ENCODE results near the gene SERPINB5. TPM values are rescaled to one million over a fixed set of nuclear protein-coding genes. Genes with fewer than 3 reads are reported as not detected.
A peak's percentile ranks its signal among the peaks of the same experiment; 100 is the strongest.

The SERPINB5 gene
- total RNA-seq, 1 donor from 2014 or later, result 49.4 TPM

- DNase-seq (ENCODE audit: low spot score), result no peak
Measured at GRCh38 chr18:63468575-63468974, 8.2 kb upstream of the SERPINB5 start.

DNA sequence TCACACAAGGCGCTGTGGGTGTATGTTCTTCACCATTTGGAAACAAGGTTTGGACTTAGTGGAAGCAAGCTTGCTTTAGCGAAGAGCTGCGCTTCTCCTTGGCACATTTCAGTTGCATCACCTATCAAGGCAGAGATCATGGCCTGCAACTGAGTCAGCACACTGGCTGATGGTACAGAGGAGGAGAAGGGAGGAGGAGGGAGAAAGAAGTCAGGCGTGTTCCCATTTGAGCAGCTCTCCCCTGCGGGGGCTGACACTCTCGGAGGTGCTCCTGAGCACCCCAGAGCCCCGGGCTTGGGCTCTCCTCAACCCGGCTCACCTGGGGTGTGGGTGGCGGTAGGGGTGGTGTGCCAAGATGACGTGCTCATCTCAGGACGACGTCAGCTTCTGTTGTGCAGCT, 6.0 kb upstream of the SERPINB5 start:
- DNase-seq (ENCODE audit: low spot score), result no peak

DNA sequence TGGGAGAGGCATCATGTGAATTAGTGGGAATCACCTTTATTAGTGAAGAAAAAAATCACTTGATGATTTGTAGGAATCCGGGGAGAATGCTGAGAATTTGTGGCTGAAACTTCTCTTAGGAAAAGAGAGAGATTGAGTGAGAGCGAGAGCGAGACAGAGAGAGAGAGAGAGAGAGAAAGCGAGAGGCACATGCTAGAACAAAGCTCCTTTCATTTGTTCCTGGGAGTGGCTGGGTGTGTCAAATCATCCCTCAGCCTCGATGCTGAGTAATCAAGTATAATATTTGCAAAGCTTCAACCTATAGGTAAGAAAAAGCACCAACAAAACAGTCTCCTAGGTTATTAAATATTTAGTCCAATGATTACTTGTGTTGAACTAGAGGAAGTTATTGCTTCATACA, 4.4 kb upstream of the SERPINB5 start:
- no peak for DNase-seq (ENCODE audit: low spot score)

DNA sequence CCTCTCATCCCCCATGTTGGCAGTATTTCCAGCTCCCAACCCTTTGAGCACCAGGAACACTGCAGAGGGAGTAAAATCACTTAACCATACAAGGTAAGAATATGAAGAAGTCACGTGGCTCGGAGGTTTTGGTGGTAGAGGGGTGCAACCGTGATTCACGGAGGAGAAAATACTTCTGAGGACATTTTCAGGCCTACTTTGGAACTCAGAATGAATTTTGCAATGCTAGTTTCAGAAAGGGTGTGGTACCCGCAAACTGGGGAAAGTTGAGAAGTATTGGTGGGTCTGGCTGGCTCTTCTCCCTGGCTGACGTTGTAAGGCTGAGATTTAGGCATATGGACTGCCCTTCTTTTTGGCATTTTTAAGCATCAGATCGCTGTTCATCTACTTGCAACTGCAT, 442 bp downstream of the SERPINB5 start:
- DNase-seq (ENCODE audit: low spot score), result no peak

DNA sequence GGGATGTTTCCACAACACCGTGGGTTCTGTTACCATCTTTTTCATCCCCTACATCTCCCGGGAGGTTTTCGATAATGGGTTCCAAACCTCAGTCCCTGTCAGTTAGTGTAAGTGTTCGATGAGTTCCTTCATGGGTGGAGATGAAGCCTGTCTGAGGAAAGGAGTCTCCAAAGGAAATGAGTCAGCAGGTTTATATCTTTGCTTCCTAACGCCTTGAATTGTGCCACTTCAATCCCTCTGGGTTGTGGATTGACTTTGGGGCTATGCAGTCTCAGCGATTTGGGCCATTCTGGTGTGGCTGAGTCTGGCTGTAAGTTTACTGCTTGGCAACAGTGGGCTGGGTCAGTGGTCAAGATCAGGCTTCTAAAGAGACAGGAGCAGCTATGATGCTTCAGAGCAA, 1.2 kb downstream of the SERPINB5 start:
- no peak for DNase-seq (ENCODE audit: low spot score)

GRCh38 chr18:63479826-63480225, 3.1 kb downstream of the SERPINB5 start:
- no peak for DNase-seq (ENCODE audit: low spot score)

DNA sequence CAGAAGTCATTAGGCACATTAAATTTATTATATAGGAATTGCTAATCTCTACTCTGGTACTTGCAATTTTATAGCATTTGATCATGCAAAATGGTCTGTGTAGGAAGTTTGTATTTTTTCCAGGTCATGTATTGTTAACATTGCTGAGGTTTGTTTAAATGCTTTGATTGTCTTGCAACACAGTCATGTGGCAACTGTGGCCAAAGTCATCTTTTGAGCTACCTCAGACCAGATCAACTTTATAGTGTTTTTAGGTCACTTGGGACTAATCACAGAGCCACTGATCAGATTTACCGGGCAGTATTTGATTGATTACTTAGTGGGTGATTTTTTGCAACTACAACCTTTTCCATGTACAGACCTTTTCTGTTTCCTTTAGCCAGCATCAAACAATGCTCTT, 3.7 kb downstream of the SERPINB5 start:
- DNase-seq (ENCODE audit: low spot score), result no peak

GRCh38 chr18:63480915-63481314, 4.2 kb downstream of the SERPINB5 start:
- no peak for DNase-seq (ENCODE audit: low spot score)

GRCh38 chr18:63487676-63488075, 10.9 kb downstream of the SERPINB5 start:
- DNase-seq (ENCODE audit: low spot score), result no peak

- no peak for DNase-seq (ENCODE audit: low spot score)
Measured at GRCh38 chr18:63488160-63488559, 11.4 kb downstream of the SERPINB5 start.

DNA sequence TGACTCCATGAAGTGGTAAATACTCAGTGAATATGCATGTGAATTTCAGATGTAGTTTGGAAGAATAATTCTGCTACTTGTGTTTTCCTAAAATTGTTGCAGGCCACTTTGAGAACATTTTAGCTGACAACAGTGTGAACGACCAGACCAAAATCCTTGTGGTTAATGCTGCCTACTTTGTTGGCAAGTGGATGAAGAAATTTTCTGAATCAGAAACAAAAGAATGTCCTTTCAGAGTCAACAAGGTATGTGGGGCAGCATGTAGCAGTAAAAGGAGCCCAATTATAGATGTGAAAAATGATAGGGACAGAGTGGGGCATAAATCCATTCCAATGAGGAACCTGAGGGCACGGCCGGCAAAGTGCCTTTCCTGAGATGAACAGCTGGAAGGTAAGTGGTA, 16.1 kb downstream of the SERPINB5 start:
- DNase-seq (ENCODE audit: low spot score), result no peak

DNA sequence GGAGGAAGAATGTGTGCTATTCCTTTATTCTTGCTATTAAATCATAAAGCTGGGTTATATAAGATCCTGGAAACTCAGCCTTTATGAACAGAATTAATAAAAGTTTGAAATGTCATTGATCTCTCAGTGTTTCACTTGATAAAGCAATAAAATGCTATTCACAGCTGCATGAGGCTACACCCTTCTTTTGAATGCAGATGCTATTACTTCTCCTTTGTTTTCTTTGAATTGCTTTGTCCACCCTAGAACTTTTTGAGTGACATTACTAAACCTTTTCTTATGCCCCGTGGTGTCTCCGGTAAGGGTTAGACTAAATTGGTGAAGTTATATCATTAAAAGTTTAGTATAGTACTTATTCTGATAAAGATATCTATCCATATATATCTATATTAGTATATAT, 18.9 kb downstream of the SERPINB5 start:
- DNase-seq (ENCODE audit: low spot score), result no peak

DNA sequence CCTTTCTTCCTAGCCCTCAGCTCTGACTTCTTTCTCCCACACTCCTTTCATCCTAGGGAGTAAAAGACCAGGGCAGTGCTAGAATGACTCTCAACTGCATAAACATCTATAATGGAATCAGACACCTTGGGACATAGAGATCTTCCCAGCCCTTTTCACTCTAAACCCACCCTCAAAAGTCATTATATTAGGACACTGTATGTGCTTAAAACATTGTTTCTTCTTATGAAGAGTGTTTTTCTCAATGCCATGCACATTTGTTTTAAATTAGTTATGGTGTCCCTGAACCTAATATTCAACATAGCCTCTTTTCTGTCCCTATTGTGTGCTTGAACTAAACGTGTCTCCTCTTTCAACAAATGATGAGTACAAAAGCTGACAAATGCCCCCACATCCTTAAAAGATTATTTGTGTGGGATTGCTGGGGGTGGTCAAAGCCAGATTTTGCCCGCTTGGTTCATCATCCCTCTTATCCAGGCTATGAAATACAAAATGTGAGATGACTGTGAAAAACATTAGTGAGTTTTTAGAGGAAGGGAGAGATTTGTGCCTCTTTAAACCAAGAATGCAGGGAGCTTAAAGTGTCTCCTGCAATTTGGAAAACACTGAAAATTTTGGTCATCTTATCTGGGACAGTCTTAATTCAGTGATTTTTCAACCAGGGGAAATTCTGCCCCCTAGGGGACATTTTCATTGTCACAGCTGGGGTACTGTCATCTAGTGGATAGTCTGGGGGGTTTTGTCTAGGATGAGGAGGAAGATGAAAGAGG, 29.0 kb downstream of the SERPINB5 start:
- no peak for DNase-seq (ENCODE audit: low spot score)

DNA sequence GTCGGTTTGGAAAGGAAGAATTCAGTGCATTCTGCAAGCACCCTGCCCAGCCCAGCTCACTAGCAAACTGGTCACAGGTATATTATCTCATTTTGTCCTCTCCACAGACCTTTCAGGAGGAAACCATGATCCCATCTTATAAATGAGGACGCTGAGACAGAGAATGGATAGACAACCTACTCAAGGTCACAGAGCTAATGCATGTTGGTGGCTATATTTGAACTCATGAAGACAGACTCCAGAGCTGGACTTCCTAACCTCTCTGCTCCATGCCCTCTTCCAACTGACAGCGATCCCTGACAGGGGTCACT, 29.5 kb downstream of the SERPINB5 start:
- no peak for DNase-seq (ENCODE audit: low spot score)

- DNase-seq (ENCODE audit: low spot score), result no peak
Measured at GRCh38 chr18:63508596-63508995, 31.8 kb downstream of the SERPINB5 start.

- peak; percentile 32 for DNase-seq (ENCODE audit: low spot score)
Measured at GRCh38 chr18:63511285-63511684, 34.5 kb downstream of the SERPINB5 start.

DNA sequence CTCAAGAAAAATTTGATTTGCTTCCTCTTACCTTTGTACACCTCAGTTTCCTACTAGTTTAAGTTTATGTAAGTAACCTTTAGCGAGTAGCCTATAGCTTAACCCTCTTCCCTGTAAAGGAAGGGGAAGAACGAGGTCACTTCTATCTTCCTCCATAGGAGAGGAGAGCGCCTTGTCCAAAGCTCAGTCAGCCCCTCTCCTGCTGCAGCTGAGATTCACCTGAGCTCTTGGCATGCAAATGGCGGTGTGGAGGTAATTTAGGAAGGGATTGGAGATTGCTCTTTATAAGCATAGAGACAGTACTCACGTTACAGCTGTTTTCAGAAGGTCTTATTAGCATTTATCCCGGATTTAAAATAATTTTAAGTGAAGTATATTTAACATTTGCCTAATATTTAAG, 37.6 kb downstream of the SERPINB5 start:
- no peak for DNase-seq (ENCODE audit: low spot score)

DNA sequence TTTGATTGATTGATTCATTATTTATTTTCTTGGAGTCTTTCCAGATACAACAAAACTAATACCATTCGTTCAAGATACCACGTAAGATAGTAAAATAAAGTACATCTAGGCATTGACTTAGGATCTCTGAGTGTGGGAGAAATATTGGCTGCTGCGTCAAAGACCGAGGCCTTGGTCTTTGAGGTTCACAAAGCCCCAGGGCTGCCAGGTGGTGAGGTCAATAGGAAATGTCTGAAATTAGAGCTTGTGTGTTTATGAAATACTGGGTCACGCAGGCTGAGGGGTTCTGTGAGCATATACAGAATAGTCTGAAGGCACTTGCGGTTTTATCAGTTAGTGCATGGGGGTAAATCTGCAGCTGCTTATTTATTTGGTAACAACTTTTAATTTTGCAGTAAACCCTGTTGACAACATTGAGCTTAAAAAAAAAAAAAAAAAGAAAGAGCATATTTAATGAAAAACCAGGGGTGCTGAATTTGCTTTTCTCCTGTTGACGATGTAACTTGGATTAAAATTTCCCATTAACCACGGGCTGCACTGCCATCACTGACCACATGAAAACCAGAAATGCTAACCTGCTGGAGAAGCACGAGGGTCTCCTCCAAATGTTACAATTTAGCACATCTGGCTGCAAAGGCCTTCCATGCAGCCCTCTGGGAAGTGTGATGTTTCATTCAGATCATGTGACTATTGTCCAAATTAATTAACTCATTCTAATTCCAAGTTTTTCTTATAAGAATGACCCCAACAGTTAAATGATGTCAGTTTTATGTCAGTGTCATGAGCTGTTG, 38.3 kb downstream of the SERPINB5 start:
- no peak for DNase-seq (ENCODE audit: low spot score)

DNA sequence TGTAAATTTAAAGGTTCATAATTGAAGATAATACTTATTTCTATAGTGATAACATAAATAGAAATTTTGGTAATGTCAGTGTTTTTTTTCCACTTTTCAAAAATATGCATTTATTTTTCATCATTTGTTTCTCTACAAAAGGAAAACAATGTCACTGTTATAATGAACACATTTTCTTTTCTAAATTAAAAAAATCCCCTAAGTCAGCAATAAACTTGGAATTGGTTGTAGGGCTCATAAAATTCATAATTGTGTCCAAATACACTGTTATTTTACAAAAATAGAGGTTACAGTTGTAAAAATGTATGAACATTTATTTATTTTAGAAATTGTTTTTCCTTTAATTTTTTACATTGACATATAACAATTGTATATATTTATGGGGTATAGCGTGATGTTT, 39.0 kb downstream of the SERPINB5 start:
- no peak for DNase-seq (ENCODE audit: low spot score)

DNA sequence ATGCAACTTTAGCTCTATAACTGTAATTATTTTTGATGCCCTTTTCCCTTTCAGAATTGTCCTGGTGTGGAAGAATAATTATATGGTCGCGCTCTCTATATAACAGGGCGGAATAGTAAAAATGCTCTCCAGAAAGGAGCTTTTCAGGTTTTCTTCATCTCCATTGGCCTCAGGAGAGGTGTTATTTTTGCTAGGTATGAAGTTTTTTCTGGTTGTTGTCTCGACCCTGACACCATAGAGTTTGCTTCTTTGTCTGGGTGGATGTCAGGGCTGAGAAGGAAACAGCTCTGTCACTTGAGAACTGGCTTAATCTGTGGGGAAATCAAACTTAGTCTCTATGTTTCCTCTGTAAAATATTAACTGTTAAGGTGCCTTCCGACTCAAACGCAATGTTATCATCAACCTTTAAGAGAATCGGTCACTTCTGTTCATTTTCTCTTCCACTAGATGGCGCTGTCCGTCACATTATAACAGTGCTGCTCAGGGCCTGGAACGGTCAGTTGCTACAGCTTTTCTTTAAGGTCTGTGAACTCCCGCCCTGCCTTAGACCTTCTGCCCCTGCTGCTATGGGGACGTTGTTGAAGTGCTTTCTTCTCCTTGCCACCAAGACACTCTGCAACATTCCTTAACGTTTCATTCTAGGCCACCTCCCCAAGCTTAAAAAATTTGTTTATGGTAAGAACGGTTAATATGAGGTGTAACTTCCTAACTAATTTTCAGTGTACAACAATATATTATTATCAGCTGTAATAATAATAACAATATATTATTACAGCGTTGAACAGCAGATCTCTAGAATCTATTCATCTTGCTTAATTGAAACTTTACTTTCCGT, 41.6 kb downstream of the SERPINB5 start:
- DNase-seq (ENCODE audit: low spot score), result peak; percentile 85

DNA sequence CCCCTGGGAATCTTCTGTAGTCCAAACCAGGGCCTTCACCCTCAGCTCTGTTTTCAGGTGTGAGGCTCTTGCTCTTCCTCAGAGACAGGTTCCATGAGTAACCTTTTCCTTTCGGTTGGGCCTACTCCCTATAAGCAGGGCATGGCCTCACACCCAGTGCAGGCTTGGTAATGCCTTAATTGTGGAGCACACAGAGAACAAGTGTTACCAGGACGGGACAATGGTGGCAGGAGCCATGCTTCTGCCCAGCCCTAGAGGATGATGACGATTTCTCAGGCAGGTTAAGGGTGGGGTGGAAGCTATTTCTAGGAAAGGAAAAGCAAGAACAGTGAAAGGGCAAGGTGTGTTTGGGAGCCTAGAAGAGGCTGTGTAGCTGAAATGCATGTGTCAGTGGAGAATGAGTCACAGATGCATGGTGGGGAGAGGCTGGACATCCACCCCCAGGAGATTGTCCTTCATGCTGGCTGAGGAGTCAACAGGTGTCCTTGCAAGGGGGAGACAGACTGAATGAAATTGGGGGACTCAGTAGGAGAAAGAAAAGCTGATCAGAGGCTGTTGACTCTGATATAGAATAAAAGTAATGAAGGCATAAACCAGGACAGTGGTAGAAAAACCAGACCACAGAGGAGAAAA, 43.4 kb downstream of the SERPINB5 start:
- DNase-seq (ENCODE audit: low spot score), result no peak

DNA sequence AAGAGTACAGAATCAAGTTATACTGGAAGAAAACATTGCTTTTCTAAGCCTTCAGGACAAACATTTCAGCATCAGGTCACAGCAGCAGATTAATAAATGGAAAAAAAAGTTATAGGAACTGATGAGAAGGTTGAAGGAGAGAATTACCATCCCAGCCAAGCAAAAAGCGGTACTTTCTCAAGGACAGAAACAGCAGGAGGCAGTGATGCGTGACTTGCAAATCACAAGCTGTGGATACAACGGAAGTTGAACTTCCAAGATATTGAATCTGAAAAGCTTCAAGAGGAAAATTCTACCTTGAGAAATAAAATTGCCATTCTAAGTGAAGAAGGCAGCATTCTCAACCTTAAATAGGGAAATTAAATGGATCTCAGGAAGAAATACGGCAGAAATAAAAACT, 46.9 kb downstream of the SERPINB5 start:
- DNase-seq (ENCODE audit: low spot score), result no peak

Data from umbilical cord (tissue), 2 donors.